GM18499 (cell line): ENCODE data around the gene RNH1.
A peak's percentile ranks its signal among the peaks of the same experiment; 100 is the strongest.

Experiments
- ATAC-seq: cut with Tn5 transposase; IDR thresholded peaks from one replicate; pipeline ENCODE4 v1.9.1; 2021; ENCODE audit warnings: moderate number of reproducible peaks; ENCODE audit not compliant: insufficient read depth, unreplicated experiment

Gene RNH1

DNA sequence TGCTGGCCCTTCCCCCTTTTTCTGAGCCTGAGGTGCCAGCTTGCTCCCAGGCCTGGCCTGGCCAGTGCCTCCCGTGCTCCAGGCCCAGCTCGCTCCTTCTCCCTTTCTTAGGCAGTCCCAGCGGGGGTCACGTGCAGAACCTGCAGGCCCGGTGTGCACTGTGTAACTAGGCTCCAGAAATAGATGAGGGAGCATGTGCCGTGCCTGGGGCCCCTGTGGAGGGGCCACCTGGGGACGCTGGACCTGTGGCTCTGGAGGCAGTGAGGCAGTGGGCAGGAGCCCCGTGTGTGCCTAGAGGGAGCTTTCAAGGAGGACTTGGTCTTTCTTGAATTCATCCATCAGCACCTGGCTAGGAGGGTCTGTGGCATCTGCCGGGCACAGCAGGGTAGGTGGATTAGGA is 45.4 kb downstream of the RNH1 start:
- ATAC-seq = no peak

DNA sequence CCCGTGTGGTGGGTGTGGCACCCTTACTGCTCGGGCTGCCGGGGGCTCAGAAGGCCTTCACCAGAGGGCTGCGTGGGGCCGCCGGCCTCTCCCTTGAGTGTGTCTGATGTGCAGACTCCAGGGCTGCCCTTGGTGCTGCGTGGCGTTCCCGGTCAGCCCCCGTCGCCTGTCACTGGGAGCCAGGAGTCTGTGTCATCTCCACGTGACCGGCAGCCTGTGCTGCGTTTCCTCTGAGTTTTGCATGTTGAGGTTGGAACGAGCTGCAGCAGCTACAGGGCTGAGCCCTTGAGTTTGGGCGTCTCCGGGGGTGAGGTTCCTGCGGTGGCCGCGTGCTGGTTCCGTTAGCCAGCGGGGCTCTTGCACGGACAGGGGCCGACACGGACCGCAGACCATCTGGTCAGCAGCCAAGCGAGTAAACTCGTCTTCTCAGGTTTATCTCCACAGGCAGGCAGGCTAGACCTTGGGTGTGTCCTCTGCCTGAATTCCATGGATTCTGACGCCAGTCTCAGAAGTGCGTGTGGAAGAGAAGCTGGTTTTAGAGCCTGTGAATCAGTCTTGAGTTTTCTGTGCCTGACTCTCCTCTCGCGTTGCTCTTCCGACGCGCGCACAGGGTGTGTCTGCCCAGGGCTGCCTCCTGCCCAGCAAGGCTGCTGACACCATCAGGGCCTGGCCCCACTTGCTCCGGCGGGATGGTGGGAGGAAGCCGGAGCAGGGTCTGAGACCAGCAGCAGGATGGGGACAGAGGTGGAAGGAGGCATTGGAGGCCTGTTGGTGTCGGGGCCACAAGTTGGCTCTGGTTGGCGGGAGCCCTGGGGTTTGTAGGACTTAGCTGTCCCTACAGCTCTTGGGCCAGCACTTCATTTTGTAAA is 46.5 kb downstream of the RNH1 start:
- ATAC-seq = no peak

DNA sequence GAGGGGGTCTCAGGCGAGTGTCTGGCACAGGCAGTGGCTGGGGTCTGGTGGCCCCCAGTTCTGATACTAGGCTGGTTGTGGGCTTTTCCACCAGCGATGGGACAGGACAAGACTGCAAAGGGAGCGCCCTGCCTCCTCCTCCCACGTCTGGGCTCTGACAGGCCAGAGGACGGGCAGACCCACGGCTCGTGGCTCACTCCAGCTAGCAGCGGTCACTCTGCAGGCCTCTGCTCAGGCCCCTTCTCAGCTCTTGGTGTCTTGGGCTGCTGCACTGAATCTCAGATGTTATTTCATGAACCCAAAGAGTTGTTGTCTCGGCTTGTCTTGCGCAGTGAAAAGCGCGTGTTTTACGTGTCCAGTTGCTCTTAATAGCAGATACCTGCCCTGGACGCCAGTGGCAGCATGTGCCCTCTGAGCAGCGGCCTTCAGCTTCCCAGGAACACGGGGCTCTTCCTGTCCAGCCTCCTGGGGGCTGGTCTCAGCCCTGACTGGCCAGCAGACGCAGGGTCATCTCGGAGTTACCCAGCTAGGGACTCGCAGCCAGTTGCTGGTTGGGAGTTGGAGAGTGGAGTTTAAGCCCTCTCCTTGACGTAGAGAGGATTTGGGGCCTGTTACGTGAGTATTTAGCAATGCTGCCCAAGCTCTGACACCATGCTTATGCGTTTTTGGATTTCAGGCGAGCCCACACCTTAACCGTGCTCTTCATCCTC is 47.4 kb downstream of the RNH1 start:
- ATAC-seq = no peak

DNA sequence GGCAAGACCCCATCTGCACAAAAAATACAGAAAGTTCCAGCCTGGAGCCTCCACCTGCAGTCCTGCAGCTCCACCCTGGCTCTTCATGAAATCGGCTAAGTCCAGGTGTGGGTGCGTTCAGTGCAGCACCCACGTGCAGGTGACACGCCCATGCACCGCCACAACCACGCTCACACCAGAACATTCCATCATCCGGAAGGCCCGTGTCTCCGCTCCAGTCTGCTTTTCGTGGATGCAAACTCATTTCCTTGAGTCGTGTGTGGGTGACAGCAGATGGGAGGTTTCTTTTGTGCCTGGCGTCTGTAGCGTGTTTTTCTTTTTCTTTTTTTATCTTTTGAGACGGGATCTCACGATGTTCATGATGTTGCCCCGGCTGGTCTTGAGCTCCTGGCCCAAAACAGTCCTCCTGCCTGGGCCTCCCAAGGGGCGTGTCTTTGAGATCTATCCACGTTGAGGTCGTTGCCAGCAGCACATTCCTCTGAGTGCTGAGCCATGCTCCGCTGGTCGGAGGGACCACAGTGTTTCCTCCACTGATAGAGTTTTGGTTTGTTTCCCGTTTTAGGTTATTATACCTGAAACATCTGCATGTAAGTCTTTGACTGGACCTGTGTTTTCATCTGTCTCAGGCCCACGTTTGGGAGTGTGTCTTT is 49.8 kb downstream of the RNH1 start:
- ATAC-seq = no peak

DNA sequence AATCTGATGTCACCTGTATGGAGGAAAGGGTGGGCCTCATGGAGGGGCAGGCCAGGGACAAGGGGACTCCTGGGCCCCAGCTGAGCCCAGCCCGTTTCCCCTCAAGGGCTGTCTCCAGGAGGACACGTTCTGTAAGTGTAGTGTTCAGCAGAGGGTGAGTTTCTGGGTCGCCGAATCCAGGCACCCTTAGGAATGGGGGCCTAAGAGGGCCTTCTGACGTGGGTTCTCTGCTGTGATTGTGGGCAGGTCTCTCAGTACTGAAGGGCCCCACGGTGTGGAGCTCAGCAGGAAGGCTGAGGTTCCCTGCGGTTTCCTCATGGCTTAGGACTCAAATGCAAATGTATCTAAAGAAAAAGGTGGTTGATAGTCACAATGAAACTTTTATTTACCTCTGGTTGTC is 50.5 kb downstream of the RNH1 start:
- no peak for ATAC-seq

DNA sequence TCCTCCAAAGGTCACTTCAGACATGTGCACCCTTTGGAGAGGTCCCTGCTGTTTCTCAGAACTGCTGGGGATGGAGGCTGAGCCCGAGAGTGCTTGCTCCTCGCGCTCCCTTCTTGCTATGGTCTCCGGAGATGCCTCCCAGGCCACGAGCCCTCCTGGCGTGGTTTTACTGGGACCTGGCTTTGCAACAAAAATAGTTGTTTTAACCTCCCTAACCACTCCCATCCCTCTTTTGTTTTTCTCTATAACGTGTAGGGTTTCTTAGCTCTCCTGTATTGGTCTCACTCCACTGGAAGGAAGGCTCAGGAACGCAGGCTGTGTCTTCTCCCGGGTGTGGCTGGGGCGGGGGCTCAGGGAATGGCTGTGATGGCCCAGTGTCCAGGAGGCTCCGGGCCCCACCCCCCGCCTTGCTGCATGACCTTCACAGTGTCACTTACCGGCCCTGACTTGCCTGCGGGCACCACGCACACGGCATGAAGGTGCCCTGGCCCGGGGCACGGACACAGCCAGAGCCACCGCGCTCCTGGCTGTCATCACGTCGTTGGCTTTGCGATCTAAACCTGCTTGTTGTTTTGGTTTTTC is 51.4 kb downstream of the RNH1 start:
- no peak for ATAC-seq

DNA sequence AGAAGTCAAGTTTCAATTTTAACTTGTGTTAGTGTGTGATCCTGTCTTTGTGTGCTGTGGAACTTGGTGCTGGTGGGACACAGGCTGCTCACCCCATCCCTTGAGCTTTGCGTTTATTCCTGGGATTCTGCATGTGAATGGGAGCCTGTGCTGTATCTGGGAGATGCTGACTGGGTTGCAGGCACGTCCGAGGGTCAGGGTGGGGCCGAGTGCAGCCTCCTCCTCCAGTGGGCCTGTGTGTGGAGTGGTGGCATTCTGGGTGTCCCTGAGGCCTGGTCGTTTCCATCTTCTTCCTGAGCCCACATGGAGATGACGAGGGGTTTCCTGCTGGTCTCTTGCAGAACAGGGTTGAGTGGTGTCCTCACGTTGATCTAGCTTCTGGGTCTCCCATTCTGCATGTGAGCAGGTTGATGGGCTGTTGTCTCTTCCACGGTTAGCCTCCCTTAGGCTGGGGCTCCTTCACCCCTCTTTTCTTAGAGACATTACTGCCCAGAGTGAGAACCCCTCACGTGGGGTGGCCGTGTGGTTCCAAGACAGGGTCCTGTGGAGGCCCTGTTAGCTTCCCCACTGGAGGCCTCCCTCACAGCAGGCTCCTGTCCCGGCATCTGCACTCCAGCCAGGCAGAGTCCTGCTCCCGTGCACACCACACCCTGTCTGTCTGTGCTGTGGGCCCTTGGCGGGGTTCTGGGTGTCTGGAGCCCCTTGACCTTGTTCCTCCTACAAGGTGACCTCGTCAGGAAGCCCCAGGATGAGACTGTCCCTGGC is 52.1 kb downstream of the RNH1 start:
- no peak for ATAC-seq

DNA sequence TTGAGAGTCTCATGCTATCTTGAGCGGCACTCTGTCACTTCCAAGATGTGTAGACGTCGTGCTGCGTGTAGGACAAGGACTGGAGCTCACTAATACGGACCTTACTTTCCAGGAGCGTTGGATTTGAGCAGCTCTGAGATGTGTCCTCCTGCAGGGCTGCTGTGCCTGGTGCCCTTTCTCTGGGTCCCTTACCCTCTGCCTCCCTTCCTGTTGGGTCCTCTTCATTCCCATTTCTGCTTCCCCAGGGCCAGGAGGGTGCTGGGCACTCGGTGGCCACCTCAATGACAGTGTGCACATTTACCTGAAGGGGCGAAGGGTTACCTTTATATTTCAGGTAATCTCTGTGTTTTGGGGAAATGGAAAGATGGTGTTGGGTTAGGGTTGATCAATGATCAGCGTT is 53.0 kb downstream of the RNH1 start:
- ATAC-seq = no peak

DNA sequence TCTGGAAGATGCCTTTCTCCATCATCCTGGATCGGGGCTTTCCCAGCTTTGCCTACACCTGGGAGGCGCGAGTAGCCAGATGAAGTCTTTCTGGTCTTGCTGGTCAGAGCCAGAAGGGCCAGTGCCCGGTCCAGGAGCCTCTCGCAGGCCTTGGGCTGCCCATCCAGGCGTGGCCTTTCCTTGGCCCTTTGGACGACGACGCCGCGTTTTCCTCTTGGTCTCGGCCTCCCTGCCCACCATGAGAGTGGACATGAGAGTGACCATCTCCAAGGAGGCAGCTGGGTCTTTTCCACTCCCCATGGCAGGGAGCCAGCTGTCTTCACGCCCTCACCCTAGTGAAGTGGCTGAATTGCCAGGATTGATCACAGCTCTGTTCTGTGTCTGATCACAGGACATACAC is 53.5 kb downstream of the RNH1 start:
- no peak for ATAC-seq

DNA sequence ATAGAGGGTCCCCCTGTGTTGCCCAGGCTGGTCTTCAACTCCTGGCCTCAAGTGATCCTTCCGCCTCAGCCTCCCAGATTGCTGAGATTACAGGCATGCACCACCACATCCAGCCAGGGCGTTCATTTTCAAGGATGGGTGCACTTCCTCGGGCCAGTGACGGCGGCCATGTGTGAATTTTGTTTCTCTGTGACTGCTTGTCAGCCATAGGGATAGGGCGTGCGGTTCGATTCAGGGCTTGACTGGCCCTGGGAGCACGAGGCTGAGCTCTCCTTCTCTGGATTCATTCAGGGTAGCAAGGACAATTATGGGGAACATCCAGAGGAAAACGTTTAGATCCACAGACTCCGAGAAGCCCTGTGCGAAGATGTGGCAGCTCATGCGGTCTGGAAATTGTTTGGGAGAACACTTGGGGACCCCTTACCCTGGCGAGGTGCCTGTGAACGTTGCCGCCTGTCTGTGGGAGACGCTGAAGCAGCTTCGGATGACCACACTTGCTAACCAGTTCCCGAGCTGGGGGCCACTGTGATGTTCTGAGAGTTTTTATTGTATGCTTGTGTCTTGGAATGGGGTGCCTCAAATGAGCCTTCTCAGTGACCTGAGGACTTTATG is 54.0 kb downstream of the RNH1 start:
- ATAC-seq = no peak

DNA sequence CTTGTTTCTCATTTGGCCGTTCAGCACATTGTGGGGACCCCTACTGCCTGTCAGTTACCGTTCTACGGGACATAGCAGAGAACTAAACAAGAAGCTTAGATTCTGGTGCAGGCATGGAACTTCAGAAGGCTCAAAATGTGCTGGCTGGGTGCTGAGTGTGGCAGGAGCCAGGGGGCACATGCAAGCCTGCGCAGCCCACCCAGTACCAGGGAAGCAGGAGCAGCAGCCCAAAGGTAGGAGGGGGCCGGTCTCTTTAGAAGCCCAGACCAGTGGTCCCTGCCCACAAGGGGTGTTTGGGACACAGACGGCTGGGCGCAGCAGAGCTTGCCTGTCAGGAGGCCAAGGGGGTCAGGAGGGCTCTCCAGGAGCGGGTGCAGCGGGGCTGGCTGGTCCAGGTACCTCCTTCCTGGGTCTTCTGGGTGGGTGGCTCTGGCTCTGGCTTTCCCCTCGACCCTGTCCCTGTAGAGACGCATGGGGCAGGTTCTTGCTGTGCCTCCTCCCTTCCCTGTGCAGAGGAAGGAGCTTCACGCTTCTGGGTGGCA is 54.8 kb downstream of the RNH1 start:
- no peak for ATAC-seq

DNA sequence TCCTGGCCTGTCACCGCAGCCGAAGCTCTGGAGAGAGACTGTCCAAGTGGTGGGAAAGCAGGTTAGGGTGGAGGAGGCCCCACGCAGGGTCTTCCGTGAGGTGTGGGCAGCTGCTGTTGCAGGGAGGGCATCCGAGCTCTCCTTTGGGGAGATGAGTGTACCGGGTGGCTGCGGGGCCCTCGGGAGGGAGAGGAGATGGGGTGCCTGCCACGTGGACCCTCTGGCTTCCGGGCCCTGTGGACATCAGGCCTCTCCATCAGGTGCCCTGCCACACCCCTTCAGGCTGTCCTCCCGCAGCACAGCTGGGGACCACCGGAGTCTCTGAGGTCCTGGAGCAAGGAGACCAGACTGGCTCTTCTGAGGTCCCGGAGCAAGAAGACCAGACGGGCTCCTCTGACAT is 55.3 kb downstream of the RNH1 start:
- no peak for ATAC-seq

DNA sequence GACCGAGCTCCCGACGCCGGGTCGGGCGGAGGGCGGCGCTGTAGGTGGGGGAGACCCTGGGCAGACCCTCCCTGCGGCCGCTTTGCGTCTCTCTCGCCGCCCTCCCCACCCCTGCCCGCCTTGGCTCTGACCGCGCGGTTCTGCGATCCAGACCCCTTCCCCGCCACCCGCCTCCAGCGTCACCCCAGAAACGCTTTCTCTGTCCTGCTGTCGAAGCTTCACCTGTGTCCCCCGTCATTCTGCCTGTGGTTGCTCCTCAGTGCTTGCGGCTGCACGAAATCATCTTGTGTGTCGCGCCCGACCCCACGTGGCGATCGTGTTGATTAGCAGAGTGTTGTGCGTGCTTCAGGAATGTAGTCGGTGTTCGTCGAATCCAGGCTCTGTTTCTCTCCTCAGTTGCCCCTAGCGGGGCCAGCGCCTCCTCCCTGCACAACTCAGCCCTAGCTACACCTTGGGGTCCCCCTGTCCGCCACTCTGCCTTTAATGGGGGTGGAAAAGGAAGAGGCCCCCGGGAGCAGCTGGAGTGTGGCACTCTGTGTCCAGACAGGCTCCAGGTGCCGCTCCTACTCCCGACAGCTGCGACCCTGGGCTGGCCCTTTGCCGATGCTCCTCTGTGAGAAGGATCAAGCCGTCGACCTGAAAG is 56.1 kb downstream of the RNH1 start:
- ATAC-seq = no peak

DNA sequence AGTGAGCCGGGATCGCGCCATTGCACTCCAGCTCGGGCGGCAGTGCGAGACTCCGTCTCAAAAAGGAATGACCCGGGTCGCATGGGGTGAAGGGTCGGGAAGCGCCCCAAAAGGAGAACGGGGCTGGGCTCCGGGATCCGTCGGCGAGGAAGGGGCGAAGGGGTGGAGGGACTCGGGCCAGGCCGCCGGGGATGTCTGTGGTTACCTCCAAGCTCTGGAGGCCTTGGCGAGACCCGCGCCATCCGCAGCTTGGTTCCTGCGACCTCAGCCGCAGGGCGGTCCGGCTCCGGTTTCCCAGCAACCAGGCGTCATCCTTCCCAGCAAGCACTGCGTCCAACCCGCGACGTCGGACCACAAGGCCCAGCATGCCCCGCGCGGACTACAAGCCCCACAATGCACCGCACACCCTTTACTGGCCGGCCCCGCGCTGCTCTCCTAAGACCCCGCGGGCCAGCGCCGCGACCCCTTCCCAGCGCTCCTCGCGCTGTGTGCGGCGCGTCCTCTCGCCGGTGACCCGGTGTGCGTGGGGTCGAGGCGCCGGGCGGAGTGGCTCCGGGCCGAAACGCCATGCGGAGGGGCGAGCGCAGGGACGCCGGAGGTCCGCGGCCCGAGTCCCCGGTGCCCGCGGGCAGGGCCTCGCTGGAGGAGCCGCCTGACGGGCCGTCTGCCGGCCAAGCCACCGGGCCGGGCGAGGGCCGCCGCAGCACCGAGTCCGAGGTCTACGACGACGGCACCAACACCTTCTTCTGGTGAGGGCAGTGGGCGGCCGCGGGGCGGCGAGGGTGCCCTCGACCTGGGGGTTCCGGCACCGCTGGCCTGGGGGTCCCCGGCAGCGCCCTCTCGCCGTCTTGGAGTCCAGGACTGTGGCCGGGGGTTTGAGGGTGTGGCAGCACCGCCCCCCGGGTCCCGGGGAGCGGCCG is 56.9 kb downstream of the RNH1 start, which contains the start of gene PTDSS2:
TSS of gene PTDSS2 (plus strand) at position 391 of the 920 bp plus-strand sequence. CDS start at position 568, 177 bp downstream.
- ATAC-seq = peak; percentile 61

DNA sequence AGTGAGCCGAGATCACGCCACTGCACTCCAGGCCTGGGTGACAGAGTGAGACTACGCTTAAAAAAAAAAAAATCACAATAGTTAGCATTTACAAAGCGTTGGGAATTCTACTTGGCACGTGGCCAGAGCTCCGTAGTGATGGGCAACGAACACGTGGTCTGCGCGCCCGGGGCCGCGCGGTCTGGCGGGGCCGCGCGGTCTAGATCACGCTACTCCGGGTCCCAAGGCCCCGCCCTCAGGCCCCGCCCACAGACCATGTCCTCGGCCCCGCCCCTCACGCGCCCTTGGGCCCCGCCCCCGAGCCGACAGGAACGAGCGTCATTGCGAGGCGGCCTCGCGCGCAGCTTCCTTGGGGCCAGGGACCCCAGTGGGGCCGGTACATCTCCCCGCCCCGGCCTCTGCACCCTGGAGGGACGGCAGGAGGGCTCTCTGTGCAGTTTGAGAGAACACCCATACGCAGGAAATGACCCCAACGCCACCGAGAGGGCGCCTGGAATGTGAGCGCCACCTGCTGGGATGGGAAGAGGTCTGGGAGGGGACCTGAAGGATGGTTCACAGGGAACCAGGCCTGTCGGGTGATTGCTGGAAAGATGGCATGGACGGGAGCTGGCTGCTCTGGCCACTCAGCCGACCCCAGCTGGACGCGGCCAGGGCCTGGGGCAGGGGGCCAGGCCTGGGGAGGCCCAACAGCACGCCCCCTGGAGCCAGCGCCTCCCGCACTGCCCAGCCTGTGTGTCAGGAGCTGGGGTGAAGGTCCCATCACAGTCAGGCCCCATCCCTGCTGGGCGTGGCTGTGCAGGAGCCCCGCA is 58.9 kb downstream of the RNH1 start:
- no peak for ATAC-seq

DNA sequence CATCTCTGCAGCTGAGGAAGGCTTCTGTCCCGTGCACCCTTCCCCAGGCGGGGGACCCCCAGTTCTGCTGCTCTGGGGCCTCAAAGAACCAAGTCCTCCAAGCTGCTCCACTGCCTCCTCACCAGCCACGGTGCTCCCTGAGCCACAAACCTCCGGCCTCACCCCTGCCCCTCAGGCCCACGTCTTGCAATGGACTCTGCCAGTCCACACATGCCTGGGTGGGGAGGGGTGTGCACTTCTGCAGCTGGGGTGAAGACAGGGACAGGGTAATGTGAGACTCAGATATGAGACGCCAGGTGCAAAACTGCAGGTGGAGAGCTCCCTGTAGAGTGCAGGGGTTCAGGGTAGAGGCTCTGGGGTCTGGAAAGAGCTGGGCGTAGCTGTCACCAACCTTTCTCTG is 60.2 kb downstream of the RNH1 start:
- no peak for ATAC-seq
